Mucosa of stomach (tissue), 1 donor: ENCODE results near the gene SUPT20HL2.

ENCODE experiments used
- H3K27me3 ChIP-seq: one replicate; pipeline ENCODE4 v1.7.0; 2013; ENCODE audit warnings: mild to moderate bottlenecking, low read length; ENCODE audit not compliant: control insufficient read depth, insufficient read depth
- H3K36me3 ChIP-seq: one replicate; pipeline ENCODE4 v1.7.0; 2013; ENCODE audit warnings: low read length; ENCODE audit not compliant: control insufficient read depth, insufficient read depth
- H3K4me1 ChIP-seq: one replicate; pipeline ENCODE4 v1.7.0; 2013; ENCODE audit warnings: mild to moderate bottlenecking, low read length; ENCODE audit not compliant: control insufficient read depth, insufficient read depth
- H3K4me3 ChIP-seq: one replicate; pipeline ENCODE4 v1.7.0; 2013; ENCODE audit warnings: low read length
- H3K9ac ChIP-seq: one replicate; pipeline ENCODE4 v1.7.0; 2013; ENCODE audit warnings: mild to moderate bottlenecking, low read length, moderate library complexity
- H3K9me3 ChIP-seq: one replicate; pipeline ENCODE4 v1.7.0; 2013; ENCODE audit warnings: mild to moderate bottlenecking, low read length, moderate library complexity; ENCODE audit not compliant: control insufficient read depth
- donor health status: Pancreatic carcinoma.

The SUPT20HL2 gene

GRCh38 chrX:24276015-24276414, 37.9 kb downstream of the SUPT20HL2 start:
- no peaks in the 10 kb centered on the region for H3K9me3 ChIP-seq
- no peak overlapping the region for H3K4me3 ChIP-seq
- H3K9ac ChIP-seq = no peak overlapping the region
- H3K4me1 ChIP-seq = no peaks in the 10 kb centered on the region
- H3K27me3 ChIP-seq = no peaks in the 10 kb centered on the region
- no peaks in the 10 kb centered on the region for H3K36me3 ChIP-seq

- no peaks in the 10 kb centered on the region for H3K27me3 ChIP-seq
- H3K4me3 ChIP-seq = no peak overlapping the region
- no peaks in the 10 kb centered on the region for H3K4me1 ChIP-seq
- H3K9ac ChIP-seq = no peak overlapping the region
- no peaks in the 10 kb centered on the region for H3K36me3 ChIP-seq
- H3K9me3 ChIP-seq = no peaks in the 10 kb centered on the region
These were observed 42.6 kb downstream of the SUPT20HL2 start for GRCh38 chrX:24271262-24271661.

GRCh38 chrX:24268786-24269185, 45.1 kb downstream of the SUPT20HL2 start:
- H3K9me3 ChIP-seq = no peaks in the 10 kb centered on the region
- H3K27me3 ChIP-seq = no peaks in the 10 kb centered on the region

GRCh38 chrX:24266996-24267395, 46.9 kb downstream of the SUPT20HL2 start:
- Histone ChIP-seq H3K9ac (no peak overlapping the region), H3K36me3 (no peaks in the 10 kb centered on the region), H3K27me3 (no peaks in the 10 kb centered on the region), H3K4me3 (no peak overlapping the region), H3K9me3 (no peaks in the 10 kb centered on the region), H3K4me1 (no peaks in the 10 kb centered on the region)

More at GRCh38 chrX:24268786-24269185, 45.1 kb downstream of the SUPT20HL2 start:
- Histone ChIP-seq H3K36me3 (no peaks in the 10 kb centered on the region), H3K4me1 (no peaks in the 10 kb centered on the region), H3K9ac (no peak overlapping the region), H3K4me3 (no peak overlapping the region)

- Histone ChIP-seq H3K9ac (no peak overlapping the region), H3K36me3 (no peaks in the 10 kb centered on the region), H3K4me1 (peaks cover 9% of the 10 kb centered on the region), H3K9me3 (no peaks in the 10 kb centered on the region), H3K27me3 (no peaks in the 10 kb centered on the region), H3K4me3 (no peak overlapping the region)
These were observed 49.5 kb downstream of the SUPT20HL2 start for GRCh38 chrX:24264383-24264782.

GRCh38 chrX:24262309-24262708, 51.6 kb downstream of the SUPT20HL2 start:
- H3K9ac ChIP-seq = no peak overlapping the region
- peaks cover 9% of the 10 kb centered on the region for H3K4me1 ChIP-seq
- no peaks in the 10 kb centered on the region for H3K36me3 ChIP-seq
- no peak overlapping the region for H3K4me3 ChIP-seq
- no peaks in the 10 kb centered on the region for H3K27me3 ChIP-seq
- H3K9me3 ChIP-seq = no peaks in the 10 kb centered on the region
